K562 (cell line): ENCODE results near the gene TIMM50. TPM values are rescaled to one million over a fixed set of nuclear protein-coding genes. Genes with fewer than 3 reads are reported as not detected.

Experiments used
- ARID2 ChIP-seq: fragments of 450-650 bp; IDR thresholded peaks from 2 replicates; pipeline ENCODE4 v1.6.1; 2017; ENCODE audit warnings: antibody characterized with exemption, mild to moderate bottlenecking
- BCLAF1 ChIP-seq, 2 experiments: fragments of 450-650 bp in 1 of 2; IDR thresholded peaks; 2 replicates each; pipeline ENCODE4 v1.6.1; 2011 to 2017; ENCODE audit warnings: low read depth in 2 of 2, antibody characterized with exemption in 1 of 2, borderline replicate concordance in 1 of 2, low read length in 1 of 2, mild to moderate bottlenecking in 1 of 2, mixed read lengths in 1 of 2; ENCODE audit not compliant: control insufficient read depth in 1 of 2
- CTCFL ChIP-seq: IDR thresholded peaks from 2 replicates; pipeline ENCODE4 v1.6.1; 2011; ENCODE audit warnings: borderline replicate concordance, low read depth, mild to moderate bottlenecking, moderate library complexity, low read length; ENCODE audit not compliant: insufficient read depth, poor library complexity, severe bottlenecking
- E2F3 ChIP-seq: fragments of 250-450 bp; sonication (Bioruptor Pico); IDR thresholded peaks from 2 replicates; pipeline ENCODE4 v1.4.0; 2020; ENCODE audit warnings: mild to moderate bottlenecking
- EP400 ChIP-seq: fragments of 450-650 bp; IDR thresholded peaks from 2 replicates; pipeline ENCODE4 v1.6.1; 2017; ENCODE audit warnings: antibody characterized with exemption, mild to moderate bottlenecking, moderate library complexity
- KDM1A ChIP-seq, 2 experiments: fragments of 450-650 bp; IDR thresholded peaks; 2 replicates each; pipeline ENCODE4 v1.6.1; 2016; ENCODE audit warnings: mild to moderate bottlenecking in 2 of 2
- KHSRP ChIP-seq: fragments of 450-650 bp; IDR thresholded peaks from 2 replicates; pipeline ENCODE4 v1.6.1; 2017
- MAFF ChIP-seq: IDR thresholded peaks from 2 replicates; pipeline ENCODE4 v1.6.1; 2012; ENCODE audit warnings: low read length, improper control_type of control experiment
- MXI1 ChIP-seq: IDR thresholded peaks from 2 replicates; pipeline ENCODE4 v1.6.1; 2011; ENCODE audit warnings: low read depth, mild to moderate bottlenecking, improper control_type of control experiment, low read length
- NR2C2 ChIP-seq, 2 experiments: fragments of 200-800 bp in 1 of 2; sonication (Bioruptor generic) in 1 of 2; sonication (generic) in 1 of 2; formaldehyde crosslinking in 1 of 2; IDR thresholded peaks; 2 replicates each; pipeline versions ENCODE4 v1.6.1 to v1.8.0; 2016 to 2022; ENCODE audit warnings: mild to moderate bottlenecking in 1 of 2, missing compliant biosample characterization in 1 of 2, missing genetic modification characterization in 1 of 2, missing genetic modification reagents in 1 of 2
- RBFOX2 ChIP-seq: fragments of 200-400 bp; formaldehyde crosslinking; IDR thresholded peaks from 2 replicates; pipeline ENCODE4 v1.6.1; 2017; ENCODE audit warnings: low read depth, mild to moderate bottlenecking, low read length, moderate library complexity
- SMARCE1 ChIP-seq: fragments of 450-650 bp; IDR thresholded peaks from 2 replicates; pipeline ENCODE4 v1.7.1; 2016; ENCODE audit warnings: mild to moderate bottlenecking
- STAG1 ChIP-seq: sonication (generic); formaldehyde crosslinking; IDR thresholded peaks from 2 replicates; pipeline ENCODE4 v1.5.0; 2020; ENCODE audit warnings: missing genetic modification reagents, borderline replicate concordance
- TAF9B ChIP-seq: fragments of 450-650 bp; IDR thresholded peaks from 2 replicates; pipeline ENCODE4 v1.6.1; 2018; ENCODE audit warnings: mild to moderate bottlenecking; ENCODE audit not compliant: partially characterized antibody
- TBP ChIP-seq: optimal IDR thresholded peaks from 2 replicates; pipeline ENCODE3; 2011; ENCODE audit warnings: low read depth, low read length, improper control_type of control experiment
- polyA plus RNA-seq, 8 experiments: library from polyadenylated mRNA; depleted of rRNA in 4 of 8; stranded (reverse) in 5 of 8; unstranded in 3 of 8; fragments of >200 nt; fragmentation: Nextera tagmentation in 2 of 8; fragmentation: Illumina TruSeq in 1 of 8; extraction: Ambion mirVana in 2 of 8; extraction: Trizol in 1 of 8; gene quantifications; 2 replicates each; pipeline versions ENCODE4 v1.2.1 to v1.2.3, GENCODE V29; 2011 to 2014; ENCODE audit warnings: inconsistent platforms in 1 of 8, missing spikeins in 1 of 8
- total RNA-seq, 7 experiments: library from RNA; depleted of rRNA in 6 of 7; stranded (reverse); fragments of >200 nt in 6 of 7; fragmentation: Illumina TruSeq in 2 of 7; extraction: Trizol in 2 of 7; gene quantifications; 2 replicates each; pipeline versions ENCODE4 v1.2.1 to v1.2.3, GENCODE V29; 2011 to 2021; ENCODE audit warnings: low replicate concordance in 1 of 7
- TF ChIP-seq, protein P1 (sequence below): sonication (generic); formaldehyde crosslinking; IDR thresholded peaks from 2 replicates; pipeline ENCODE4 v1.8.0; 2023; ENCODE audit warnings: mild to moderate bottlenecking, missing genetic modification reagents
- TF ChIP-seq, protein P2 (sequence below): fragments of 450-650 bp; formaldehyde crosslinking; IDR thresholded peaks from 2 replicates; pipeline ENCODE4 v1.4.0; 2022; ENCODE audit warnings: missing genetic modification characterization

TIMM50 gene
- total and polyA plus RNA-seq, 9 of the 15 experiments (the other 6 are each of a cell fraction or from before 2014, with no cell fraction given) = 28.3 to 221 (median 170) TPM

- TF ChIP-seq, protein P1, sequence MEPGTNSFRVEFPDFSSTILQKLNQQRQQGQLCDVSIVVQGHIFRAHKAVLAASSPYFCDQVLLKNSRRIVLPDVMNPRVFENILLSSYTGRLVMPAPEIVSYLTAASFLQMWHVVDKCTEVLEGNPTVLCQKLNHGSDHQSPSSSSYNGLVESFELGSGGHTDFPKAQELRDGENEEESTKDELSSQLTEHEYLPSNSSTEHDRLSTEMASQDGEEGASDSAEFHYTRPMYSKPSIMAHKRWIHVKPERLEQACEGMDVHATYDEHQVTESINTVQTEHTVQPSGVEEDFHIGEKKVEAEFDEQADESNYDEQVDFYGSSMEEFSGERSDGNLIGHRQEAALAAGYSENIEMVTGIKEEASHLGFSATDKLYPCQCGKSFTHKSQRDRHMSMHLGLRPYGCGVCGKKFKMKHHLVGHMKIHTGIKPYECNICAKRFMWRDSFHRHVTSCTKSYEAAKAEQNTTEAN (CRISPR knock-in tag) = no peak
- no peak for TF ChIP-seq TAF9B
- 0 out of 2 replicates have a peak, but pooled peaks have one; percentile 24 for TF ChIP-seq NR2C2 (CRISPR knock-in tag; IDR thresholded peaks at IDR 0.05)
- peak; percentile 25; the same call in 1 of the 2 replicates for TF ChIP-seq NR2C2 (tag; IDR thresholded peaks at IDR 0.05)
- no peak for TF ChIP-seq KHSRP
- no peak for TF ChIP-seq EP400
- TF ChIP-seq MAFF = no peak
- peak; percentile 88 for TF ChIP-seq RBFOX2
- TF ChIP-seq KDM1A (IDR thresholded peaks at IDR 0.05) = no peak
- no peak for TF ChIP-seq BCLAF1 (IDR thresholded peaks at IDR 0.05; ENCODE audit: borderline replicate concordance in 1 of 2, control insufficient read depth in 1 of 2, low read depth in 2 of 2, low read length in 1 of 2)
- TF ChIP-seq E2F3 (CRISPR knock-in tag) = no peak
- TF ChIP-seq CTCFL = peak; percentile 69
- TF ChIP-seq SMARCE1 = no peak
- TF ChIP-seq, protein P2, sequence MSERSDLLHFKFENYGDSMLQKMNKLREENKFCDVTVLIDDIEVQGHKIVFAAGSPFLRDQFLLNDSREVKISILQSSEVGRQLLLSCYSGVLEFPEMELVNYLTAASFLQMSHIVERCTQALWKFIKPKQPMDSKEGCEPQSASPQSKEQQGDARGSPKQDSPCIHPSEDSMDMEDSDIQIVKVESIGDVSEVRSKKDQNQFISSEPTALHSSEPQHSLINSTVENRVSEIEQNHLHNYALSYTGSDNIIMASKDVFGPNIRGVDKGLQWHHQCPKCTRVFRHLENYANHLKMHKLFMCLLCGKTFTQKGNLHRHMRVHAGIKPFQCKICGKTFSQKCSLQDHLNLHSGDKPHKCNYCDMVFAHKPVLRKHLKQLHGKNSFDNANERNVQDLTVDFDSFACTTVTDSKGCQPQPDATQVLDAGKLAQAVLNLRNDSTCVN = no peak
- peak; percentile 82 for TF ChIP-seq TBP
- no peak for TF ChIP-seq MXI1
- TF ChIP-seq STAG1 = no peak; the same call in 1 of the 2 replicates
- no peak for TF ChIP-seq ARID2
These were observed 59.1 kb downstream of the TIMM50 start, which contains the start of gene EID2 (continued) for GRCh38 chr19:39539518-39540332.
